T-cell (primary cell): ENCODE results near the gene NELFE. TPM values are rescaled to one million over a fixed set of nuclear protein-coding genes. Genes with fewer than 3 reads are reported as not detected.

Experiments used
- ATAC-seq, 4 experiments: fragments of 200-7000 bp in 3 of 4; fragments of 150-1000 bp in 1 of 4; cut with Tn5 transposase; replicated peaks in 1 of 4; 1 replicate in 3 of 4; 2 replicates in 1 of 4; pipeline ENCODE4 v1.10.0; 2021; ENCODE audit warnings: moderate library complexity in 3 of 4, mild to moderate bottlenecking in 2 of 4, moderate number of reproducible peaks in 1 of 4
- CTCF ChIA-PET, 2 donors: fragments of 300-600 bp; sonication (Branson Sonifier 250); formaldehyde crosslinking; loops; one replicate each; lab custom pipeline; 2022; ENCODE audit warnings: antibody characterized with exemption in 2 of 2; lab: Charles Lee
- POLR2A ChIA-PET, 2 donors: fragments of 300-600 bp; sonication (Branson Sonifier 250); formaldehyde crosslinking; loops; one replicate each; lab custom pipeline; 2022; ENCODE audit warnings: antibody characterized with exemption in 2 of 2; lab: Charles Lee
- DNase-seq, 35 experiments: peaks; one replicate each; pipeline versions ENCODE4 v3.0.0 to v3.0.0-alpha.2; 2013 to 2023
- H3K27ac ChIP-seq: one replicate; pipeline ENCODE4 v1.5.1; 2013; ENCODE audit warnings: low read length
- H3K27me3 ChIP-seq, 2 experiments: replicated peaks in 1 of 2; 1 replicate in 1 of 2; 2 replicates in 1 of 2; pipeline versions ENCODE4 v1.6.1 to v1.7.0; 2013; ENCODE audit warnings: low read length in 1 of 2, mixed read lengths in 1 of 2; ENCODE audit not compliant: control insufficient read depth in 2 of 2, insufficient read depth in 2 of 2; ENCODE audit errors: extremely low read depth in 1 of 2
- H3K36me3 ChIP-seq, 2 donors: 1 replicate in 1 of 2; 2 replicates in 1 of 2; pipeline versions ENCODE4 v1.6.1 to v1.7.0; 2013; ENCODE audit warnings: low read length in 1 of 2; ENCODE audit not compliant: control insufficient read depth in 2 of 2, insufficient read depth in 1 of 2; ENCODE audit errors: extremely low read depth in 1 of 2
- H3K4me1 ChIP-seq, 2 experiments: 1 replicate in 1 of 2; 2 replicates in 1 of 2; pipeline versions ENCODE4 v1.6.1 to v1.7.0; 2013; ENCODE audit warnings: low read length in 2 of 2, mixed read lengths in 1 of 2; ENCODE audit not compliant: insufficient read depth in 2 of 2, control insufficient read depth in 1 of 2; ENCODE audit errors: extremely low read depth in 1 of 2
- H3K4me3 ChIP-seq, 2 donors: 1 replicate in 1 of 2; 2 replicates in 1 of 2; pipeline versions ENCODE4 v1.5.1 to v1.7.0; 2013; ENCODE audit warnings: mild to moderate bottlenecking in 2 of 2, low read length in 1 of 2, moderate library complexity in 1 of 2; ENCODE audit not compliant: control insufficient read depth in 1 of 2; ENCODE audit errors: extremely low read depth in 1 of 2
- H3K9me3 ChIP-seq: 2 replicates; pipeline ENCODE4 v1.7.0; 2013
- H3K27ac Mint-ChIP-seq, 2 donors: one replicate each; pipeline ENCODE4 v1.8.0; 2020 to 2021; ENCODE audit warnings: mild to moderate bottlenecking in 2 of 2, mixed read lengths in 2 of 2
- H3K27me3 Mint-ChIP-seq, 2 donors: one replicate each; pipeline ENCODE4 v1.8.0; 2021 to 2022; ENCODE audit warnings: mixed read lengths in 2 of 2
- H3K36me3 Mint-ChIP-seq: one replicate; pipeline ENCODE4 v1.8.0; 2021; ENCODE audit warnings: mixed read lengths
- H3K4me1 Mint-ChIP-seq, 3 donors: one replicate each; pipeline ENCODE4 v1.8.0; 2020 to 2022; ENCODE audit warnings: mixed read lengths in 3 of 3, mild to moderate bottlenecking in 1 of 3
- H3K4me3 Mint-ChIP-seq, 3 donors: one replicate each; pipeline ENCODE4 v1.8.0; 2020 to 2022; ENCODE audit warnings: mild to moderate bottlenecking in 3 of 3, mixed read lengths in 3 of 3, moderate library complexity in 3 of 3
- H3K9me3 Mint-ChIP-seq, 3 donors: one replicate each; pipeline ENCODE4 v1.8.0; 2020 to 2022; ENCODE audit warnings: mixed read lengths in 3 of 3
- WGBS: methylation state at CpG from one replicate; pipeline ENCODE4 v1.1.5; 2013; ENCODE audit warnings: missing lambda C conversion rate; ENCODE audit not compliant: insufficient coverage; 5-methylcytosine and 5-hydroxymethylcytosine counted together
- total RNA-seq, 35 experiments: library from RNA in 6 of 35; stranded (reverse) in 6 of 35; fragments of 120-200 nt in 1 of 35; gene quantifications; one replicate each; pipeline versions ENCODE4 v1.2.1 to v1.2.4 and lab custom pipeline; 2013 to 2026

Gene NELFE
- total RNA-seq, 5 donors from 2014 or later (not counting 1 experiment from before 2014, with no cell fraction given) = 47.5 to 51.0 (median 49.4) TPM

DNA sequence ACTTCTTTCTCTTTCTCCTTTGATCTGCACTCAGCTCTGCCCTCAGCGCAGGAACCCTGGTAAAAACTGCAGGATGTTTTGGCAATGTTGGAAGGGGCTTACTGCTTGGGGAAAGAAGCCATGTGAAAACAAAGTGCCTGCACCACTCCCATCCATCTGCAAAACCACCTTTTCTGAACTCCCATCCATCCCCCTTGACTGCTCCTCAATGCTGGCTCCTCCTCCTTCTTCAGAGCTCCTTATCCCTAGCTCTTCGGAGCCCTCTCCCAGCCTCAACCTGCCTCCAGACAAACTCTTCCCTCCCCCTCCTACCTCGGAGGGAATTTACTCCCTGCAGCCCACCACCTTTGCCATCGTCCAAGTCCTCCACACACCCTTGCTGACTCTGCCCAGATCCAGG is 52.6 kb downstream of the NELFE start:
- Mint-ChIP-seq H3K4me3 (no peak overlapping the region), H3K27me3 (no peaks in the 10 kb centered on the region), H3K4me1 (peaks cover 9 to 12% (median 11%) of the 10 kb centered on the region in 3 donors), H3K27ac (no peak overlapping the region), H3K36me3 (no peaks in the 10 kb centered on the region), H3K9me3 (no peaks in the 10 kb centered on the region)
- no peak overlapping the region for H3K27ac ChIP-seq
- ATAC-seq = no peak
- CTCF ChIA-PET = interaction anchor here in 1 of 2 donors (0.7 kb wide), 1 partner anchor 249 kb away, joined by 3 read pairs; no protein-coding TSS in a partner anchor
- peaks cover under 1 to 11% of the 10 kb centered on the region in 2 experiments for H3K4me1 ChIP-seq
- H3K9me3 ChIP-seq = no peaks in the 10 kb centered on the region
- peaks cover 0 to 17% of the 10 kb centered on the region in 2 experiments for H3K27me3 ChIP-seq
- WGBS = 64% methylated on average over 3 of the region's 4 CpGs
- no peak overlapping the region for H3K4me3 ChIP-seq
- no peak for DNase-seq
- no peaks in the 10 kb centered on the region for H3K36me3 ChIP-seq
- POLR2A ChIA-PET = no interaction called here

DNA sequence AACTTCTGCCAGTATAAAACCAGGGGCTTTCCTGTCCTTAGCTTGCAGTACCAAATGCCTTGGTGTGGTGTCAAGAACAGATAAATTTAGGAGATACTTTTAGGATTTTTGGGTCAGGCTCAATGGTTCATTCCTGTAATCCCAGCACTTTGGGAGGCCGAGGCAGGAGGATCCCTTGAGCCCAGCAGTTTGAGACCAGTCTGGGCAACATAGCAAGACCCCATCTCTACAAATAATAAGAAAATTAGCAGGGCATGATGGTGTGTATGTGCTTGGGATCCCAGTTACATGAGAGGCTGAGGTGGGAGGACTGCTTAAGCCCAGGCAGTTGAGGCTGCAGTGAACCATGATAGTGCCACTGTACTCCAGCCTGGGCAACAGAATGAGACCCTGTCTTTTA is 53.7 kb downstream of the NELFE start:
- Mint-ChIP-seq H3K4me1 (peaks cover 11 to 12% (median 11%) of the 10 kb centered on the region in 3 donors), H3K4me3 (no peak overlapping the region), H3K9me3 (no peaks in the 10 kb centered on the region), H3K27ac (no peak overlapping the region), H3K36me3 (no peaks in the 10 kb centered on the region), H3K27me3 (no peaks in the 10 kb centered on the region)
- Histone ChIP-seq H3K9me3 (no peaks in the 10 kb centered on the region), H3K4me1 (peaks cover 6 to 20% of the 10 kb centered on the region in 2 experiments), H3K27me3 (peaks cover 0 to 9% of the 10 kb centered on the region in 2 experiments), H3K36me3 (no peaks in the 10 kb centered on the region), H3K4me3 (no peak overlapping the region), H3K27ac (no peak overlapping the region)
- ChIA-PET CTCF (interaction anchor here in 1 of 2 donors (0.6 kb wide), 1 partner anchor 209 kb away, joined by 3 read pairs; no protein-coding TSS in a partner anchor), POLR2A (interaction anchor here in 1 of 2 donors (0.6 kb wide), 1 partner anchor 1339 kb away, joined by 5 read pairs; no protein-coding TSS in a partner anchor)
- no CpG with 5 or more reads among the region's 1 CpG for WGBS
- ATAC-seq (no peak), DNase-seq (no peak)

DNA sequence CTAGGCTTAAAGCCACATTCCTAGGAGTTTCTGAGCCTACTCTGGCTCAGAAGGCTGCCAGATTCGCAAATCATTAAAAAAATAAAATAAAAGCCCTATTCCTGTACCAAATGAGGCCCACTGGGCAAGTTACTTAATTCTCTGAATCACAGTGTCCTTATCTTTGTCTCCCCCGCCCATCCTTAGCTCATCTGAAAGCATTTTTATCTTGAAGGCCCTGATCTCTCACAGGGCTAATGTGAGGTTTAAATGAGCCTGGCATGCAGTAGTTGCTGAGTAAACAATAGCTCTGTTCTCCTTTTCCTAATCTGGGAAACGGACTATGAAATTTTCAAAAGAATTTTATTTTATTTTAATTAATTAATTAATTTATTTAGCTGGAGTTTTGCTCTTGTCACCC is 54.8 kb downstream of the NELFE start:
- Mint-ChIP-seq H3K4me1 (peaks cover 20 to 22% (median 21%) of the 10 kb centered on the region in 3 donors), H3K27me3 (no peaks in the 10 kb centered on the region), H3K4me3 (no peak overlapping the region), H3K9me3 (no peaks in the 10 kb centered on the region), H3K36me3 (no peaks in the 10 kb centered on the region), H3K27ac (no peak overlapping the region)
- Histone ChIP-seq H3K36me3 (no peaks in the 10 kb centered on the region), H3K27ac (no peak overlapping the region), H3K9me3 (no peaks in the 10 kb centered on the region), H3K4me3 (no peak overlapping the region), H3K27me3 (peaks cover 0 to 9% of the 10 kb centered on the region in 2 experiments), H3K4me1 (peaks cover 6 to 31% of the 10 kb centered on the region in 2 experiments)
- no peak for ATAC-seq
- CTCF ChIA-PET = no interaction called here
- no peak for DNase-seq
- POLR2A ChIA-PET = no interaction called here
- WGBS = 100% methylated on average over 1 of the region's 3 CpGs

Other genes with a start within 250 kb of the NELFE start
- gene LY6G6D, start 243.6 kb downstream of the NELFE start, total RNA-seq = not detected
- not detected for gene LY6G6C, start 237.2 kb downstream of the NELFE start, total RNA-seq
- 1 to 10 TPM in 1 of 5 donors, under 1 TPM in 4; 0.26 to 2.6 (median 0.30) TPM for gene MPIG6B, start 235.6 kb downstream of the NELFE start, total RNA-seq
- gene DDAH2, start 229.7 kb downstream of the NELFE start, total RNA-seq = 10 to 100 TPM in 4 of 5 donors, 1 to 10 TPM in 1; 9.0 to 13.2 (median 11.5) TPM
- 100 to 1,000 TPM in 4 of 5 donors, 10 to 100 TPM in 1; 89.5 to 146 (median 112) TPM for gene CLIC1, start 222.4 kb downstream of the NELFE start, total RNA-seq
- gene MSH5, start 219.0 kb downstream of the NELFE start, total RNA-seq = 10 to 100 TPM; 13.7 to 22.4 (median 14.4) TPM
- gene SAPCD1, start 196.3 kb downstream of the NELFE start, total RNA-seq = 10 to 100 TPM in 1 of 5 donors, 1 to 10 TPM in 4; 3.1 to 10.7 (median 4.1) TPM
- 1 to 10 TPM; 1.4 to 8.0 (median 2.1) TPM for gene VWA7, start 181.6 kb downstream of the NELFE start, total RNA-seq
- gene VARS1, start 163.2 kb downstream of the NELFE start, total RNA-seq = 10 to 100 TPM; 44.4 to 71.0 (median 62.5) TPM
- gene LSM2, start 152.0 kb downstream of the NELFE start, total RNA-seq = 10 to 100 TPM; 24.2 to 36.4 (median 30.6) TPM
- 1 to 10 TPM; 2.8 to 8.5 (median 8.1) TPM for gene HSPA1L, start 143.7 kb downstream of the NELFE start, total RNA-seq
- gene HSPA1A, start 143.4 kb downstream of the NELFE start, total RNA-seq = 100 to 1,000 TPM in 1 of 5 donors, 10 to 100 TPM in 2, 1 to 10 TPM in 2; 8.8 to 117 (median 77.9) TPM
- gene HSPA1B, start 131.2 kb downstream of the NELFE start, total RNA-seq = 100 to 1,000 TPM in 1 of 5 donors, 10 to 100 TPM in 2, 1 to 10 TPM in 2; 6.3 to 105 (median 67.9) TPM
- gene NEU1, start 96.2 kb downstream of the NELFE start, total RNA-seq = 10 to 100 TPM; 15.9 to 29.2 (median 19.9) TPM
- under 1 TPM in 3 of 5 donors, not detected in 2; 0.13 to 0.96 (median 0.57) TPM for gene SLC44A4, start 80.0 kb downstream of the NELFE start, total RNA-seq
- gene EHMT2, start 61.3 kb downstream of the NELFE start, total RNA-seq = 10 to 100 TPM; 49.1 to 83.8 (median 78.9) TPM
- 1 to 10 TPM; 1.0 to 3.5 (median 3.1) TPM for gene ZBTB12, start 56.9 kb downstream of the NELFE start, total RNA-seq
- 1 to 10 TPM; 1.3 to 5.1 (median 3.7) TPM for gene C2, start 31.3 kb downstream of the NELFE start, total RNA-seq
- gene CFB, start 12.9 kb downstream of the NELFE start, total RNA-seq = 1 to 10 TPM in 3 of 5 donors, not detected in 2; 1.3 to 2.2 (median 1.8) TPM
- 100 to 1,000 TPM; 104 to 169 (median 112) TPM for gene SKIC2, start 204 bp upstream of the NELFE start, total RNA-seq
- 10 to 100 TPM; 30.2 to 53.2 (median 35.4) TPM for gene DXO, start 13.2 kb upstream of the NELFE start, total RNA-seq
- 10 to 100 TPM in 1 of 5 donors, 1 to 10 TPM in 4; 3.5 to 11.6 (median 6.1) TPM for gene C4A, start 23.1 kb upstream of the NELFE start, total RNA-seq
- gene C4B, start 55.8 kb upstream of the NELFE start, total RNA-seq = 1 to 10 TPM; 5.5 to 8.4 (median 7.5) TPM
- 1 to 10 TPM in 3 of 5 donors, under 1 TPM in 2; 0.43 to 2.2 (median 1.6) TPM for gene CYP21A2, start 79.4 kb upstream of the NELFE start, total RNA-seq
- 10 to 100 TPM in 4 of 5 donors, 1 to 10 TPM in 1; 8.0 to 20.9 (median 15.4) TPM for gene TNXB, start 150.4 kb upstream of the NELFE start, total RNA-seq
- 100 to 1,000 TPM; 106 to 151 (median 145) TPM for gene ATF6B, start 169.3 kb upstream of the NELFE start, total RNA-seq
- 1 to 10 TPM in 4 of 5 donors, under 1 TPM in 1; 0.83 to 3.7 (median 1.5) TPM for gene FKBPL, start 171.3 kb upstream of the NELFE start, total RNA-seq
- 1 to 10 TPM; 1.7 to 3.3 (median 2.3) TPM for gene PRRT1, start 193.0 kb upstream of the NELFE start, total RNA-seq
- gene PPT2, start 195.2 kb upstream of the NELFE start, total RNA-seq = 10 to 100 TPM; 11.2 to 25.6 (median 19.3) TPM
- 10 to 100 TPM; 13.9 to 18.9 (median 16.9) TPM for gene EGFL8, start 205.6 kb upstream of the NELFE start, total RNA-seq
- gene AGPAT1, start 217.1 kb upstream of the NELFE start, total RNA-seq = 10 to 100 TPM; 23.5 to 34.6 (median 31.0) TPM
- gene RNF5, start 219.4 kb upstream of the NELFE start, total RNA-seq = 10 to 100 TPM; 23.6 to 49.3 (median 44.6) TPM
- gene AGER, start 225.3 kb upstream of the NELFE start, total RNA-seq = 10 to 100 TPM; 42.6 to 81.4 (median 67.7) TPM
- 100 to 1,000 TPM; 124 to 171 (median 148) TPM for gene PBX2, start 231.2 kb upstream of the NELFE start, total RNA-seq
- 100 to 1,000 TPM; 267 to 311 (median 274) TPM for gene GPSM3, start 233.7 kb upstream of the NELFE start, total RNA-seq